Activated CD4-positive, alpha-beta memory T cell treated with anti-CD3 and anti-CD28 coated beads, Interleukin-2, amount 10 ng/mL, durations not matched to agents 7 days and 5 days (primary cell): Measurements from ENCODE around the gene MYO1E. TPM values are rescaled to one million over a fixed set of nuclear protein-coding genes. Genes with fewer than 3 reads are reported as not detected.

Experiments
- CTCF ChIA-PET: fragments of 350-600 bp; sonication (Branson Sonifier 250); formaldehyde crosslinking; loops from one replicate; lab custom pipeline; 2021; ENCODE audit warnings: antibody characterized with exemption, inconsistent platforms; lab: Charles Lee
- POLR2A ChIA-PET: fragments of 350-600 bp; sonication (Branson Sonifier 250); formaldehyde crosslinking; loops from one replicate; lab custom pipeline; 2021; ENCODE audit warnings: antibody characterized with exemption; lab: Charles Lee
- DNase-seq: peaks from one replicate; pipeline ENCODE4 v3.0.0-alpha.2; 2020
- H3K27ac Mint-ChIP-seq: one replicate; pipeline ENCODE4 v1.8.0; 2021; ENCODE audit warnings: mild to moderate bottlenecking, mixed read lengths
- H3K27me3 Mint-ChIP-seq: one replicate; pipeline ENCODE4 v1.8.0; 2021; ENCODE audit warnings: mixed read lengths
- H3K36me3 Mint-ChIP-seq: one replicate; pipeline ENCODE4 v1.8.0; 2021; ENCODE audit warnings: low read depth, mixed read lengths
- H3K4me1 Mint-ChIP-seq: one replicate; pipeline ENCODE4 v1.8.0; 2021; ENCODE audit warnings: mixed read lengths
- H3K4me3 Mint-ChIP-seq: one replicate; pipeline ENCODE4 v1.8.0; 2021; ENCODE audit warnings: mild to moderate bottlenecking, mixed read lengths
- H3K9me3 Mint-ChIP-seq: one replicate; pipeline ENCODE4 v1.8.0; 2021; ENCODE audit warnings: mixed read lengths
- total RNA-seq, 2 experiments: library from RNA; stranded (reverse); gene quantifications; one replicate each; pipeline ENCODE4 v1.2.3, GENCODE V29; 2021

The MYO1E gene
- total RNA-seq, 2 experiments from 2014 or later, result 40.8 to 46.1 TPM

DNA sequence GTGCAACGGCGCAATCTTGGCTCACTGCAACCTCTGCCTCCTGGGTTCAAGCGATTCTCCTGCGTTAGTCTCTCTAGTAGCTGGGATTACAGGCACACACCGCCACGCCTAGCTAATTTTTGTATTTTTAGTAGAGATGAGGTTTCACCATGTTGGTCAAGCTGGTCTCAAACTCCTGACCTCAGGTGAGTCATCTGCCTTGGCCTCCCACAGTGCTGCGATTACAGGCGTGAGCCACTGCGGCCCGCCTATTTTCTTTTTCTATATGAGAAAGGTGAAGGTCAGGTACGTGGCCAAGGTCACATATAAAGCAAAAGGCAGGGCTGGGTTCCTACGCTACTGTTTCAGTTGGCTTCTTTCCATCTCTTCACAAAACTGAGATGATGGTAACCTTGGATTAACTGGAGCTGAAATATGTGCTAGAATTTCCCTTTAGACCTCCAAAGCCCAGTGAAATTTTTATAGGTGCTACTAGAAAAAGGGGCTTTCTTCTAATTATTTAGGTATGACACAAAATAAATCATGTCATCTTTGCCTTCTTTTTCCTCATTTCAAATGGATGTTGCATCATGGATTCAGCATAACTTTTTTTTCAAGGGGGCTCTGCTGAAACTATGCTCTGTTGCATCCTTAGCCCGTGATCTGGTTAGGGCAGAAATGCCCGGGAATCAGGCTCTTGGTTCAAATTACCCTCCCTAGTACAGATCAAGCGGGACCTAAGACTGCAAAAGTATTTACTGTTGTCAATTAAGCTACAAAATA lies 68.5 kb downstream of the MYO1E start:
- no peaks in the 10 kb centered on the region for H3K9me3 Mint-ChIP-seq
- CTCF ChIA-PET, result interaction anchor here (0.7 kb wide), 1 partner anchor 289 kb away, joined by 3 read pairs; no protein-coding TSS in a partner anchor

DNA sequence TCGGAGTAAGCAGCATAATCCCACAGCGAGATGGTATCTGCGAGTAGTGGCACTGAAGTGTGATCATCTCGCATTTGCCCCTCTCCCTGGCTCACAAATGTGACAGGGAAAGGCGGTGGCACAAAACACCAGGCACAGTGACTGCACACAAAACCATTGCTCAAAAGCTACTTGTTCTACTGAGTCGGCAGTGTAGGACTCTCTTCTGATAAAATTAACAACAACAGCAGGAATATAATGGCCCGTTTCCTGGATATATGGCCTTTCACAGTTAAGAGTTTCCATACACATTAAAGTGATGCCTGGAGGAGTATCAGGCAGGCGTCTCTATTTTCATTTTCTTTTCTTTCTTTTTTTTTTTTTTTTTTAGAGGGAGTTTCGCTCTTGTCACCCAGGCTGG lies 69.0 kb downstream of the MYO1E start:
- ChIA-PET CTCF (interaction anchor here (0.7 kb wide), 1 partner anchor 288 kb away, joined by 3 read pairs; no protein-coding TSS in a partner anchor), POLR2A (interaction anchor here (1.0 kb wide), 1 partner anchor 8 kb away, joined by 3 read pairs; no protein-coding TSS in a partner anchor)
- H3K9me3 Mint-ChIP-seq, result no peaks in the 10 kb centered on the region
- no peaks in the 10 kb centered on the region for H3K27me3 Mint-ChIP-seq
- no peak overlapping the region for H3K4me3 Mint-ChIP-seq
- peaks cover 4% of the 10 kb centered on the region for H3K36me3 Mint-ChIP-seq
- no peak for DNase-seq
- peaks cover 56% of the 10 kb centered on the region for H3K4me1 Mint-ChIP-seq
- H3K27ac Mint-ChIP-seq, result no peak overlapping the region

More for the DNA sequence above, 68.5 kb downstream of the MYO1E start:
- Mint-ChIP-seq H3K27me3 (peaks cover 2% of the 10 kb centered on the region), H3K36me3 (peaks cover 4% of the 10 kb centered on the region), H3K4me3 (no peak overlapping the region), H3K4me1 (peaks cover 50% of the 10 kb centered on the region), H3K27ac (no peak overlapping the region)
- POLR2A ChIA-PET, result no interaction called here
- DNase-seq, result no peak

DNA sequence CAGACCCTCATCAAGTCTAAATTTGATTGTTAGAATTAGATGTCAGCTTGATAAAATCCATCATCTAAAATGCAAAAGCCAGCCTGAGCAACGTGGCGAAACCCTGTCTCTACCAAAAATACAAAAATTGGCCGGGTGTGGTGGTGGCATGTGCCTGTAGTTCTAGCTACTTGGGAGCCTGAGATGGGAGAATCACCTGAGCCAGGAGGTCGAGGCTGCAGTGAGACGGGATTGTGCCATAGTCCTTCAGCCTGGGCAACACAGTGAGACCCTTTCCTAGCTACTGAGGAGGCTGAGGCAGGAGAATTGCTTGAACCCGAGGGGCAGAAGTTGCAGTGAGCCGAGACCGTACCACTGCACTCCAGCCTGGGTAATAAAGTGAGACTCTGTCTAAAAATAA lies 69.5 kb downstream of the MYO1E start:
- H3K4me1 Mint-ChIP-seq, result peaks cover 61% of the 10 kb centered on the region
- no peaks in the 10 kb centered on the region for H3K9me3 Mint-ChIP-seq
- ChIA-PET POLR2A (interaction anchor here (0.8 to 1.0 kb wide), 2 partner anchors 8 to 13 kb away, joined by 3 read pairs; no protein-coding TSS in a partner anchor), CTCF (interaction anchor here (0.7 kb wide), 1 partner anchor 288 kb away, joined by 3 read pairs; no protein-coding TSS in a partner anchor)
- H3K27ac Mint-ChIP-seq, result no peak overlapping the region
- DNase-seq, result no peak
- no peaks in the 10 kb centered on the region for H3K27me3 Mint-ChIP-seq
- peaks cover 7% of the 10 kb centered on the region for H3K36me3 Mint-ChIP-seq
- no peak overlapping the region for H3K4me3 Mint-ChIP-seq

DNA sequence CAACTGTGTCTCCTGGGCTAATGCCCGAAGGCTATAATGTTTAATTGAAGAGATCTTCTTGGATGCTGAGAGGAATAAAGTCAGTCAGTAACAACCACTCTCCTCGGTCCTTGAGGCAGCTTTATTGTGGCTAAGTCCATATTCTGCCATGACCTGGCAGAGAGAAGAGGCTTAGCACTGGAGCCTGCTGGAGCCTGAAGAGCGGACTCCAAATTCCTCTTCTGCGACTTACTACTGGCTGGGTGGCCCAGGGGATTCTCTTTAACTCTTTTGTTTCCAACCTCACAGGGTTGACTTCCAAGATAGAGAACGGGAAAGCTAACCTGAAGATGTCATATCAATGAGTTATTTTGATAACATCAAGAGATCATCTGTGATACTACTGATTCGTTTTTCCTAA lies 71.1 kb downstream of the MYO1E start:
- no peak for DNase-seq
- no peaks in the 10 kb centered on the region for H3K9me3 Mint-ChIP-seq
- H3K27ac Mint-ChIP-seq, result no peak overlapping the region
- CTCF ChIA-PET, result no interaction called here
- no peaks in the 10 kb centered on the region for H3K27me3 Mint-ChIP-seq
- peaks cover 8% of the 10 kb centered on the region for H3K36me3 Mint-ChIP-seq
- POLR2A ChIA-PET, result no interaction called here
- H3K4me1 Mint-ChIP-seq, result peaks cover 68% of the 10 kb centered on the region
- H3K4me3 Mint-ChIP-seq, result no peak overlapping the region

DNA sequence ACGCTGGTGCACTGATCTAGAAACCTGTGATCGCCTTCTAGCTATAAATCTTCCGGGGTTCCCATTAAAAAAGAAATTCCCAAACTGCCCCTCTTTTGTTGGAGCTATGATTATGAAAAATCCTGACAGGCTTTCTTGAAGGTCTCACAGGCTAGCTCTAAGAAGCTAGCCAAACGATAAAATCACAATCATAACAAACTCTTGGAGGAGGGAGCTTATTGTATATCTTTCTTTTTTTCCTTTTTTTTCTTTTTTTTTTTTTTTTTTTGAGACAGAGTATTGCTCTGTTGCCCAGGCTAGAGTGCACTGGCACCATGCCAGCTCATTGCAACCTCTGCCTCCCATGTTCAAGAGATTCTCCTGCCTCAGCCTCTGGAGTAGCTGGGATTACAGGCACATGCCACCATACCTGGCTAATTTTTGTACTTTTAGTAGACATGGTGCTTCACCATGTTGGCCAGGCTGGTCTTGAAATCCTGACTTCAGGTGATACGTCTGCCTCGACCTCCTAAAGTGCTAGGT lies 72.0 kb downstream of the MYO1E start:
- no peak for DNase-seq
- Mint-ChIP-seq H3K27ac (peak overlapping the region; percentile 81), H3K27me3 (peaks cover 1% of the 10 kb centered on the region), H3K9me3 (no peaks in the 10 kb centered on the region), H3K4me3 (peak overlapping the region; percentile 28), H3K36me3 (peaks cover 8% of the 10 kb centered on the region), H3K4me1 (peaks cover 71% of the 10 kb centered on the region)
- ChIA-PET CTCF (interaction anchor here (0.7 to 3.0 kb wide), 11 partner anchors 15 to 321 kb away, joined by 3 to 33 read pairs (median 4); no protein-coding TSS in a partner anchor), POLR2A (interaction anchor here (0.7 to 3.6 kb wide), 14 partner anchors 9 to 348 kb away, joined by 3 to 26 read pairs (median 4); no protein-coding TSS in a partner anchor)

DNA sequence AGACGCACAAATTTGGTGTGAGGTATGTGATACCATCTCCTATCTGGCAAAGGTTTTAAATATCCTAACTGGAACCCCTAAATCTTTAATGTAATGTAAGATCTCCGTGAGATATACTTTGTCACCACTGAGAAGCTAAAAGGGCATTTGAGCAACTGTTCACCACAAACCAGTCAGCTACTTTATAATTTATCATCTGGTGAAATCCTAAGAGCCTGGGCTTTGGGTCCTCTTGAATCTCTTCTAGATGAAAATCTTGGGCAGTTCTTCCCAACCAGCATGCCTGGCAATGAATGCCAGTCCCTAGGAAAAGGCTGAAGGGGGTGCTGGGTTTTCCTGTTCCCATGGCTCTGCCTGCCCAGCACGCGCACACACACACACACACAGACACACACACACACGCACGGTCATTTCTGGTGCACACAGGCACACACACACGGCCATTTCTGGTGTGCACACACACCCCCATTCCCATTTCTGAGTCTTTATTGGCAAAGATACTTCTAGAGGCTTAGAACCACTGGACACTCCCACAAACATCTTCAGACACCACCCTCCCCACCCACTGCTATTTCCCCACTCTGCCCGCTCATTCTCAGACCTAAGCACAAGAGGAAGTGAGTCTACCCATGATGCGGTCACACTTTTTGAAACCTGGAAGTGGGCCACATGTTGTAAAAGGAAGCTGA lies 72.6 kb downstream of the MYO1E start:
- DNase-seq, result peak; percentile 84
- H3K9me3 Mint-ChIP-seq, result no peaks in the 10 kb centered on the region
- H3K36me3 Mint-ChIP-seq, result peaks cover 8% of the 10 kb centered on the region
- peak overlapping the region; percentile 81 for H3K27ac Mint-ChIP-seq
- peak overlapping the region; percentile 28 for H3K4me3 Mint-ChIP-seq
- CTCF ChIA-PET, result interaction anchor here (0.7 to 3.0 kb wide), 11 partner anchors 15 to 320 kb away, joined by 3 to 33 read pairs (median 4); no protein-coding TSS in a partner anchor
- peaks cover 3% of the 10 kb centered on the region for H3K27me3 Mint-ChIP-seq
- H3K4me1 Mint-ChIP-seq, result peaks cover 66% of the 10 kb centered on the region
- POLR2A ChIA-PET, result interaction anchor here (0.7 to 3.6 kb wide), 15 partner anchors 10 to 348 kb away, joined by 3 to 26 read pairs (median 4); no protein-coding TSS in a partner anchor

DNA sequence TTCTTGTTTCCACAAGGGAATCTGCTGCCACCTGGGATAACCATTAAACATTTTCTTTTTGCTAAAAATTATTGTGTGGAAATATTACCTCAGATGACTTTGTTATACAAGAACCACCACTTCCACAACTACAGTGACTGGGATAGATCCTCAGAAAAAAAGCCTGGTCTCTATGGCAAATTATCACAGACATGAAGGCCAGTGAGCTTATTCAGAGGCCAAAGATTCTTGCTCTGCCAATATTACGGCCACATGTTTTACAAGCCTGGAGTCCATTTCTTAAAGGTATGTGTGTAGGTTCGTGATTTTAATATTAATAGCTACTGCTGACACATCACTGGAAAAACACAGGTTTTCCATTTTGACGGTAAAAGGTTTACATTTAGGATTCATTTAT lies 73.8 kb downstream of the MYO1E start:
- Mint-ChIP-seq H3K27ac (peak overlapping the region; percentile 71), H3K36me3 (peaks cover 8% of the 10 kb centered on the region), H3K9me3 (no peaks in the 10 kb centered on the region), H3K27me3 (peaks cover 9% of the 10 kb centered on the region), H3K4me1 (peaks cover 62% of the 10 kb centered on the region), H3K4me3 (no peak overlapping the region)
- POLR2A ChIA-PET, result interaction anchor here (1.0 to 3.6 kb wide), 6 partner anchors 16 to 46 kb away, joined by 4 to 26 read pairs (median 8); no protein-coding TSS in a partner anchor
- CTCF ChIA-PET, result interaction anchor here (0.6 to 3.0 kb wide), 5 partner anchors 10 to 209 kb away, joined by 3 to 33 read pairs (median 3); no protein-coding TSS in a partner anchor
- no peak for DNase-seq

DNA sequence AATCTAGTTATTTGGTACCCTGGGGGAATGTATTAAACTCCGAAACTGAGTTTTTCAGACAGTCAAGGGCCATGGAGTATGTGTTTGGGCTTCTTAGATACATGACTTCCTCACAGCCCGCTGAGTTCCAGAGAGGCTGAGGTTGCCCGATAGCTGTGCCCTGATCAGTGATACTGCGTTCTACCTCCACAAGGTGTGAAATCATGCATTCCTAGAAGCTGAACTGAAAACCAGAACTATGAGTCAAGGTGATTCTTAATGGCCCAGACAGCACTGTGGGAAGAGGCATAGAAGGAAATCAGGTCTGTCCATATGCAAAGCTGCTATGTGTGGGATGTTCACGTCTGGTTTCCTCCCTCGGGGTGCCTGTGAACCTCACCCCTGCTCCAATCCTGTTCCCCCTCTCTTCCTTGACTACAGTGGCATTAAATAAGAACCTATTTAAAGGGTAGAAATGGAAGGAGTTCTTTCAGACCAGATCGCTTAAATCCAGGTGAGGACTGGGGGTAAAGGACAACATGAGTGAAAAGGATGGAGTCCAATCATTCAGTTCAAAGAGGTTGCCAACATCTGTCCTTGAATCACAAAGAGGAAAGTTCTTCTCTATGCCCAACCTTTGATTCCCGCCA lies 74.3 kb downstream of the MYO1E start:
- CTCF ChIA-PET, result interaction anchor here (0.7 to 3.0 kb wide), 5 partner anchors 17 to 209 kb away, joined by 3 to 33 read pairs (median 3); no protein-coding TSS in a partner anchor
- no peaks in the 10 kb centered on the region for H3K9me3 Mint-ChIP-seq

DNA sequence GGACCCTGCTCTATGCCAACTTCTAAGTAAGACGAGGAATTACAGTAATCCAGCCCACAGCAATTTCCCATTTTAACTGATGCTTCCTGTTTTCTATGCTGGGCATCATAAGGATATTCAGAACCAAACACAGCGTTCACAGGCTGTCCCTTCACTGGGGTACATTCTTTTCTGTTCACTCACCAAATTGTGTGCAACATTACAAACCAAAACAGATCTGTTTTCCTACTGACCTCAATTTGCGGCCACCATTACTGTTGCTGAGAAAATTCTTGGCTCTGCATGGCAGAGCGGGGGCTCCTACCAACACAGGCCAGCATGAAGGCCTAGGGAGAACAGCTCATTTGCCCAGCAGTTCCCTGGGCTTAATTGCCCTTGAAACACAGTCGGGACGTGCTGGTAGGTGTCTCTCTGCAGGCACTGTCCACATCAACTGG lies 76.5 kb downstream of the MYO1E start:
- Mint-ChIP-seq H3K4me1 (peaks cover 46% of the 10 kb centered on the region), H3K27me3 (peaks cover 20% of the 10 kb centered on the region), H3K9me3 (no peaks in the 10 kb centered on the region), H3K27ac (no peak overlapping the region), H3K36me3 (peaks cover 5% of the 10 kb centered on the region), H3K4me3 (no peak overlapping the region)
- DNase-seq, result no peak
- ChIA-PET CTCF (no interaction called here), POLR2A (no interaction called here)

More for the DNA sequence above, 74.3 kb downstream of the MYO1E start:
- Mint-ChIP-seq H3K4me3 (no peak overlapping the region), H3K27ac (peak overlapping the region; percentile 71), H3K27me3 (peaks cover 9% of the 10 kb centered on the region), H3K4me1 (peaks cover 58% of the 10 kb centered on the region), H3K36me3 (peaks cover 8% of the 10 kb centered on the region)
- peak; percentile 58 for DNase-seq
- POLR2A ChIA-PET, result interaction anchor here (1.0 to 3.6 kb wide), 5 partner anchors 17 to 46 kb away, joined by 4 to 26 read pairs (median 8); no protein-coding TSS in a partner anchor

DNA sequence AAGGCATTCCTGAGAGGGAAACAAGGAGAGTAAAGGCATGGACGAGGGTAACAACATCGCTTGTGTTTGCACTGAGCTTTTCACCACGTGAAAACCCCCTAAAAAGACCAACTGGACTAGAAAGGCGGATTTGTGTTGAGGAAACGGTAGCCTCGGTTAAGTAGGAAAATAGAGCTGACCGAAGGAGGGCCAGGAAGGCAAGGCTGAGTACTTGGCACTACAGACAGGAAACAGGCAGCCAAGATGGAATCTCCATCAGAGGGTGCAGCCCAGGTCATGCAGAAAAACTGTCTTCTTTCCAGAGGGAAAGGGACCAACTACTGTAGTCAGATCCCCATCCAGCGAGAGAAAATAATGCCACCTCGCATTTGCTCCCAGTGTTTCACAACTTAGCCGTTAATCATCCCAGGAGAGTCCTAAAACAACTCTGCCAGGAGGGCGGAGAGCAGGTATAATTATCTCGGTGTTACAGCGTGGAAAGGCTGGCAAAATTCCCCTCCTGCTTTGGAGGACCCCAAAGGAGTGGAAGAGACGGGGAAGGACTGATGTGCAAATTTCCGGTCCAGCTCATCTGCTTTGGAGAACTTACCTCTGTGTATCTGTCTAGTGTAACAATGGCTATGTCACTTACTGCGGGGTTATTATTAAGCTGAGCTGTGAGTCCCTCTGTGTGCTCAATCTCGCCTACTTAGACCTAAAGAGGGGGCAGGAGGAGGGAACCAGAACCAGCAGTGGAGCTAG lies 77.2 kb downstream of the MYO1E start:
- ChIA-PET POLR2A (no interaction called here), CTCF (no interaction called here)
- Mint-ChIP-seq H3K4me1 (peaks cover 39% of the 10 kb centered on the region), H3K27me3 (peaks cover 26% of the 10 kb centered on the region), H3K4me3 (no peak overlapping the region), H3K27ac (no peak overlapping the region), H3K36me3 (peaks cover 5% of the 10 kb centered on the region), H3K9me3 (no peaks in the 10 kb centered on the region)
- no peak for DNase-seq

DNA sequence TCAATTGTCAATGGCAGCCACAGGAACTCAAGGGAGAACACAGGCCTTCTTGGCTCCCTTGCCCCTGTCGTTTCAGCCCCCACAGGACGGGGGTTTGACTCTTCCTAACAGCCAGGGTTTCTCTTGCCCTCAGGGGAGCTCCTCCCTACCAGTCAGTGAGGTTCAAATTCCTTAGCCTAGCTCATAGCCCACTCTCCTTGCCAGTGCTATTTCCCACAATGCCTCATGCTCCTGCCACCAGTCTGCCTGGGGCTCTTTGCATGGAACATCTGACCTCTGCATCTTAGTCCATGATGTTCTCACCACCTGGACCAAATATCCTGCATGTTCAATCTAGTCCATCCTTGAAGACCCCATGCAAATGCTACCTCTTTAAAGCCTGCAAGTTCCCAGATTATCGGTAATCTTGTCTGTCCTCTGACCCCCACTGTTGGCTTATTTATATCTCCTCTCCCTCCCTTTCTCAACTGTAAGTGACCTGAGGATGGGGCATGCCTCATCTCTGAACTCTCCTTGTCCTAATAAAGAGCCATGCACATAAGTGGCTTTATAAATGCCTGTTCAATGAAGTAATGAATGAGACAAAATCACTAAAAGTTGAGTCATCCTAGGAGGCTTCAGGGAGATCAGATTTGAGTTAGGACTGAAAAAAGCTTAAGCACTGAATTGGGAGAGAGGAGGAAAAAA lies 78.0 kb downstream of the MYO1E start:
- POLR2A ChIA-PET, result no interaction called here
- H3K27me3 Mint-ChIP-seq, result peaks cover 28% of the 10 kb centered on the region
- no peak for DNase-seq
- peaks cover 5% of the 10 kb centered on the region for H3K36me3 Mint-ChIP-seq
- no peak overlapping the region for H3K27ac Mint-ChIP-seq
- no peak overlapping the region for H3K4me3 Mint-ChIP-seq
- no peaks in the 10 kb centered on the region for H3K9me3 Mint-ChIP-seq
- peaks cover 33% of the 10 kb centered on the region for H3K4me1 Mint-ChIP-seq
- CTCF ChIA-PET, result interaction anchor here (0.6 kb wide), 1 partner anchor 48 kb away, joined by 3 read pairs; no protein-coding TSS in a partner anchor
